Gastrocnemius medialis (tissue), 4 donors: Measurements from ENCODE around the gene MTFP1.

Source experiments
- POLR2A ChIP-seq, 2 donors: fragments of 450-650 bp; IDR thresholded peaks; one replicate each; pipeline ENCODE4 v1.6.1; 2017; ENCODE audit warnings: antibody characterized with exemption in 2 of 2, mild to moderate bottlenecking in 2 of 2, moderate library complexity in 2 of 2
- TF ChIP-seq, protein P1 (sequence below), 5 experiments: fragments of 450-650 bp in 3 of 5; fragments of 200-600 bp in 2 of 5; sonication (generic) in 2 of 5; IDR thresholded peaks in 4 of 5; conservative IDR thresholded peaks in 1 of 5; 1 replicate in 4 of 5; 2 replicates in 1 of 5; pipeline ENCODE4 v1.5.1; 2016 to 2019; ENCODE audit warnings: antibody characterized with exemption in 5 of 5, mild to moderate bottlenecking in 3 of 5, moderate library complexity in 3 of 5

DNA sequence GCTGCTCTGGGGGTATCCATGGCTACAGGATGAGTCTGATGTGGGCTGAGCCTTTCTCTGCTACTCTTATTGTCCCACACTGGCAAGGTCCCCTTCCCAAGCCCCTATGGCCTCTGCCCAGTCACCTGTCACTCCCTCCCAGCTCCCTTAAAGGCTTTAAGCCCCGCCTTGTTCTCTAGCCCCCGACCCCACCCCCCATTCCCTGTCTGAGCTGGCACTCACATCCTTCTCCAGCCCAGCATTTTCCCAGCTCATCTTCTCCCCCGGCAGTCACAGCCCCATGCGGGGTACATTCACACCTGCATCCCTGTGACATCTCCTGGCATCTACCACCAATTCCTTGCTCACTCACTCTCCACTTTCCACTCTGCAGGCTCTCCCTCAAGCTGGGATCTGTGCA, 4.3 kb downstream of the MTFP1 start:
- TF ChIP-seq, protein P1, sequence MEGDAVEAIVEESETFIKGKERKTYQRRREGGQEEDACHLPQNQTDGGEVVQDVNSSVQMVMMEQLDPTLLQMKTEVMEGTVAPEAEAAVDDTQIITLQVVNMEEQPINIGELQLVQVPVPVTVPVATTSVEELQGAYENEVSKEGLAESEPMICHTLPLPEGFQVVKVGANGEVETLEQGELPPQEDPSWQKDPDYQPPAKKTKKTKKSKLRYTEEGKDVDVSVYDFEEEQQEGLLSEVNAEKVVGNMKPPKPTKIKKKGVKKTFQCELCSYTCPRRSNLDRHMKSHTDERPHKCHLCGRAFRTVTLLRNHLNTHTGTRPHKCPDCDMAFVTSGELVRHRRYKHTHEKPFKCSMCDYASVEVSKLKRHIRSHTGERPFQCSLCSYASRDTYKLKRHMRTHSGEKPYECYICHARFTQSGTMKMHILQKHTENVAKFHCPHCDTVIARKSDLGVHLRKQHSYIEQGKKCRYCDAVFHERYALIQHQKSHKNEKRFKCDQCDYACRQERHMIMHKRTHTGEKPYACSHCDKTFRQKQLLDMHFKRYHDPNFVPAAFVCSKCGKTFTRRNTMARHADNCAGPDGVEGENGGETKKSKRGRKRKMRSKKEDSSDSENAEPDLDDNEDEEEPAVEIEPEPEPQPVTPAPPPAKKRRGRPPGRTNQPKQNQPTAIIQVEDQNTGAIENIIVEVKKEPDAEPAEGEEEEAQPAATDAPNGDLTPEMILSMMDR (IDR thresholded peaks at IDR 0.05 in 4 of 5, conservative IDR thresholded peaks at IDR 0.05 in 1 of 5), result no peak
- TF ChIP-seq POLR2A (IDR thresholded peaks at IDR 0.05), result no peak
